ENCODE results near the gene GRAMD2A. TPM values are rescaled to one million over a fixed set of nuclear protein-coding genes. Genes with fewer than 3 reads are reported as not detected.
A peak's percentile ranks its signal among the peaks of the same experiment; 100 is the strongest.

Gene GRAMD2A
- total RNA-seq, 1 experiment from 2014 or later, result 1.2 TPM

DNA sequence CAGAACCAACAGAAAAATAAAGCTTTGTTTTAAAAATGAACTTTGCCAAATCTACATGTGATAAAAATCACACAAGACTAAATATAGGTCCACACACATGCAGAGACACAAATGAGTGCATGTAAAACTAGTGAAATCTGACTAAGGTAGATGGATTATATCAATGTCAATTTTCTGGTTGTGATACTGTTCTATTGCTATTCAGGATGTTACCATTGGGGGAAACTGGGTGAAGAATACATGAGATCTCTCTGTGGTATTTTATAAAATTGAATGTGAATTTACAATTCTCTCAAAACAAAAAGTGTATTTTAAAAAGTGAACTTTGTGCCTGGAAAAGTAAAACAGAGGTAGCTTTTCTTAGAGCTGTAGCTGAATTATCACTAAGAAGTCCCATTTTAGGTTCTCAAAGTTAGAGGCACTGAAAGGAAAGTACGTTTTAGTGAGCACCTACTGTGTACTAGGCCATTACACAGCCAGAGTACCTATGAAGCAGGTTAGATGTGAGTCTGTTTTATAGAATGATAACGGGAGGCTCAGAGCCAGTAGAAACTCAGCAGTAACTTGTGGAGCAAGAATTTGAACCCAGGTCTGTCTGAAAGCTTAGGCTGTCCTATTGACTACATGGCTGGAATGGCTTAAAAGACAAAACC lies 8.2 kb downstream of the GRAMD2A start:
- no peak overlapping the region for H3K4me3 Mint-ChIP-seq (ENCODE audit: unreplicated experiment)
- Histone ChIP-seq H3K4me3 (ENCODE audit: low read depth, low read length) (no peak overlapping the region), H3K36me3 (ENCODE audit: control insufficient read depth, insufficient read depth, low read length) (no peaks in the 10 kb centered on the region), H3K4me1 (peaks cover 3% of the 10 kb centered on the region; the same call in 1 of the 2 replicates), H3K27me3 (replicated peaks; ENCODE audit: control insufficient read depth, insufficient read depth, low read length) (no peaks in the 10 kb centered on the region), H3K9me3 (no peaks in the 10 kb centered on the region)
- BruUV-seq (replicated peaks), result no TSS peak
- no peak for DNase-seq
- intact Hi-C loops (cut with micrococcal nuclease; ENCODE audit: unreplicated experiment), result no loop called here
- no peaks in the 10 kb centered on the region for H3K36me3 Mint-ChIP-seq (ENCODE audit: insufficient read depth, unreplicated experiment)
- H3K27me3 Mint-ChIP-seq (ENCODE audit: insufficient read depth, unreplicated experiment), result no peaks in the 10 kb centered on the region
- TF ChIP-seq, protein P1, sequence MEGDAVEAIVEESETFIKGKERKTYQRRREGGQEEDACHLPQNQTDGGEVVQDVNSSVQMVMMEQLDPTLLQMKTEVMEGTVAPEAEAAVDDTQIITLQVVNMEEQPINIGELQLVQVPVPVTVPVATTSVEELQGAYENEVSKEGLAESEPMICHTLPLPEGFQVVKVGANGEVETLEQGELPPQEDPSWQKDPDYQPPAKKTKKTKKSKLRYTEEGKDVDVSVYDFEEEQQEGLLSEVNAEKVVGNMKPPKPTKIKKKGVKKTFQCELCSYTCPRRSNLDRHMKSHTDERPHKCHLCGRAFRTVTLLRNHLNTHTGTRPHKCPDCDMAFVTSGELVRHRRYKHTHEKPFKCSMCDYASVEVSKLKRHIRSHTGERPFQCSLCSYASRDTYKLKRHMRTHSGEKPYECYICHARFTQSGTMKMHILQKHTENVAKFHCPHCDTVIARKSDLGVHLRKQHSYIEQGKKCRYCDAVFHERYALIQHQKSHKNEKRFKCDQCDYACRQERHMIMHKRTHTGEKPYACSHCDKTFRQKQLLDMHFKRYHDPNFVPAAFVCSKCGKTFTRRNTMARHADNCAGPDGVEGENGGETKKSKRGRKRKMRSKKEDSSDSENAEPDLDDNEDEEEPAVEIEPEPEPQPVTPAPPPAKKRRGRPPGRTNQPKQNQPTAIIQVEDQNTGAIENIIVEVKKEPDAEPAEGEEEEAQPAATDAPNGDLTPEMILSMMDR (IDR thresholded peaks at IDR 0.05; ENCODE audit: insufficient read depth in 1 of 2, low read depth in 1 of 2, low read length in 1 of 2, severe bottlenecking in 1 of 2, unreplicated experiment in 1 of 2), result no peak
- CTCF ChIA-PET, result no interaction called here
- H3K27ac Mint-ChIP-seq (ENCODE audit: unreplicated experiment), result no peak overlapping the region
- H3K9me3 Mint-ChIP-seq (ENCODE audit: unreplicated experiment), result no peaks in the 10 kb centered on the region
- POLR2A ChIA-PET, result no interaction called here
- no peaks in the 10 kb centered on the region for H3K4me1 Mint-ChIP-seq (ENCODE audit: low read depth, unreplicated experiment)

DNA sequence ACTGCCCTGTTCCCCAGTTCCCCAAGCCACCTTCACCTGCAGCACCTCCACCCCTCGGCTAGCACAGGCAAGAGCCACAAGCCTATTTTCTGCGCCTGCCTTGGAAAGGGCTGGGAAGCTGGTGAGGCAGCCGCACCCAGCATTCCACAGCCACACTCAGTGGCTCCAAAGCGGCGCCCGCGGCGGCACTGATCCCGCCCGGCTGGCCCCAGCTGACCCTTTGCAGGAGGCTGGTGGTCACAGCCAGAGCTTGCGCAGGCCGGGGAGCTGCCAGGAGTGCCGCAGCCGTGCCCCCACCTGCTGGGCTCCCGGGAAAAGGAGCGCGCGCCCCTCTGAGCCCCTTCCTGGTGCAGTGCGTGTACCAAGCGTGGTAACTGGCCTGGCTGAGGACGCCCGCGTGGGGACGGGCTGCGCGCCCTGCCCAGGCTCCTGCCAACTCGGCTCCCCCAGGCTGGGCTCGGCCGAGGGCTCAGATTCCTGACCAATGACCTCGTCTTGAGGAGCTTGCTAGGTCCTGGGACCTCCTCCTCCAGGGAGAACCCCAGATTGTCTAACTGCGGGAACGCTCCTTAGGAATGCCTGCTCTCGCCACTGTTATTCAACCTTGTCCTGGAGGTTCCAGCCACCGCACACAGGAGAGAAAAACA lies 13.3 kb downstream of the GRAMD2A start:
- Histone ChIP-seq H3K36me3 (ENCODE audit: control insufficient read depth, insufficient read depth, low read length) (no peaks in the 10 kb centered on the region), H3K27me3 (replicated peaks; ENCODE audit: control insufficient read depth, insufficient read depth, low read length) (no peaks in the 10 kb centered on the region), H3K4me3 (ENCODE audit: low read depth, low read length) (no peak overlapping the region), H3K4me1 (no peaks in the 10 kb centered on the region), H3K9me3 (no peaks in the 10 kb centered on the region)
- intact Hi-C loops (cut with micrococcal nuclease; ENCODE audit: unreplicated experiment), result no loop called here
- CTCF ChIA-PET, result interaction anchor here (0.6 kb wide), 1 partner anchor 55 kb away, joined by 5 read pairs; no protein-coding TSS in a partner anchor
- Mint-ChIP-seq H3K27me3 (ENCODE audit: insufficient read depth, unreplicated experiment) (no peaks in the 10 kb centered on the region), H3K36me3 (ENCODE audit: insufficient read depth, unreplicated experiment) (no peaks in the 10 kb centered on the region), H3K4me3 (ENCODE audit: unreplicated experiment) (no peak overlapping the region), H3K9me3 (ENCODE audit: unreplicated experiment) (no peaks in the 10 kb centered on the region), H3K27ac (ENCODE audit: unreplicated experiment) (no peak overlapping the region), H3K4me1 (ENCODE audit: low read depth, unreplicated experiment) (no peaks in the 10 kb centered on the region)
- peak in 1 of 2 experiments; percentile 47 for DNase-seq
- TF ChIP-seq, protein P1 (IDR thresholded peaks at IDR 0.05; ENCODE audit: insufficient read depth in 1 of 2, low read depth in 1 of 2, low read length in 1 of 2, severe bottlenecking in 1 of 2, unreplicated experiment in 1 of 2), result no peak
- POLR2A ChIA-PET, result no interaction called here
- BruUV-seq (replicated peaks), result no TSS peak

- BruUV-seq (replicated peaks), result no TSS peak
- no peaks in the 10 kb centered on the region for H3K36me3 Mint-ChIP-seq (ENCODE audit: insufficient read depth, unreplicated experiment)
- H3K4me3 Mint-ChIP-seq (ENCODE audit: unreplicated experiment), result no peak overlapping the region
- Histone ChIP-seq H3K4me3 (ENCODE audit: low read depth, low read length) (no peak overlapping the region), H3K36me3 (ENCODE audit: control insufficient read depth, insufficient read depth, low read length) (no peaks in the 10 kb centered on the region), H3K27me3 (replicated peaks; ENCODE audit: control insufficient read depth, insufficient read depth, low read length) (no peaks in the 10 kb centered on the region), H3K9me3 (no peaks in the 10 kb centered on the region), H3K4me1 (no peaks in the 10 kb centered on the region)
- intact Hi-C loops (cut with micrococcal nuclease; ENCODE audit: unreplicated experiment), result no loop called here
- DNase-seq, result peak in 1 of 2 experiments; percentile 21
- no peaks in the 10 kb centered on the region for H3K27me3 Mint-ChIP-seq (ENCODE audit: insufficient read depth, unreplicated experiment)
- TF ChIP-seq, protein P1 (IDR thresholded peaks at IDR 0.05; ENCODE audit: insufficient read depth in 1 of 2, low read depth in 1 of 2, low read length in 1 of 2, severe bottlenecking in 1 of 2, unreplicated experiment in 1 of 2), result no peak
- no peaks in the 10 kb centered on the region for H3K9me3 Mint-ChIP-seq (ENCODE audit: unreplicated experiment)
- no peaks in the 10 kb centered on the region for H3K4me1 Mint-ChIP-seq (ENCODE audit: low read depth, unreplicated experiment)
- POLR2A ChIA-PET, result no interaction called here
- no peak overlapping the region for H3K27ac Mint-ChIP-seq (ENCODE audit: unreplicated experiment)
- CTCF ChIA-PET, result no interaction called here
These were observed 13.8 kb downstream of the GRAMD2A start for GRCh38 chr15:72183781-72184164.
